ENCODE data around the gene RNFT2. TPM values are rescaled to one million over a fixed set of nuclear protein-coding genes. Genes with fewer than 3 reads are reported as not detected.

The RNFT2 gene
- polyA plus RNA-seq, 2 of the 4 experiments (the other 2 are of a cell fraction): 2.6 to 7.2 TPM

GRCh38 chr12:116737774-116738657, at the start of gene RNFT2, which contains the start of gene SPRING1 (continued):
- TF ChIP-seq POLR2AphosphoS2 (conservative IDR thresholded peaks at IDR 0.05; ENCODE audit: low read length): no peak
- TF ChIP-seq TP53 (CRISPR knock-in tag; IDR thresholded peaks at IDR 0.05): 0 out of 2 replicates have a peak, but pooled peaks have one; percentile 26
- 0 out of 2 replicates have a peak, but pooled peaks have one; percentile 44 for TF ChIP-seq E2F6 (IDR thresholded peaks at IDR 0.05; ENCODE audit: borderline replicate concordance, low read depth)
- no peak for TF ChIP-seq CHD2 (IDR thresholded peaks at IDR 0.05; ENCODE audit: low read length, partially characterized antibody)
- TF ChIP-seq CBX8 (IDR thresholded peaks at IDR 0.05): no peak
- TF ChIP-seq MYC (IDR thresholded peaks at IDR 0.05; ENCODE audit: borderline replicate concordance, low read length): peak; percentile 73; the same call in 1 of the 2 replicates
- TF ChIP-seq NR3C1 (IDR thresholded peaks at IDR 0.05): no peak
- no peak for TF ChIP-seq NPAS2 (CRISPR knock-in tag; IDR thresholded peaks at IDR 0.05; ENCODE audit: borderline replicate concordance)
- TF ChIP-seq PBX3 (IDR thresholded peaks at IDR 0.05): peak; percentile 83
- no peak for TF ChIP-seq KDM1A (IDR thresholded peaks at IDR 0.05; ENCODE audit: low read depth)
- no peak for TF ChIP-seq ESRRA (IDR thresholded peaks at IDR 0.05; ENCODE audit: borderline replicate concordance, low read length)
- TF ChIP-seq ELK1 (IDR thresholded peaks at IDR 0.05; ENCODE audit: low read depth, low read length): no peak
- no peak for TF ChIP-seq HMGXB4 (CRISPR knock-in tag; IDR thresholded peaks at IDR 0.05; ENCODE audit: borderline replicate concordance)
- TF ChIP-seq PHF8 (IDR thresholded peaks at IDR 0.05; ENCODE audit: borderline replicate concordance, low read depth): peak; percentile 85; the same call in 1 of the 2 replicates

GRCh38 chr12:116689521-116689920, 48.6 kb upstream of the RNFT2 start:
- Histone ChIP-seq H3K4me2 (no peak overlapping the region), H3K27ac (no peak overlapping the region), H3K9me3 (no peaks in the 10 kb centered on the region), H3K4me1 (no peaks in the 10 kb centered on the region), H3K4me3 (no peak overlapping the region)
- CTCF ChIA-PET: interaction anchor here (0.9 to 1.9 kb wide), 4 partner anchors 9 to 56 kb away, joined by 3 to 9 read pairs (median 4); no protein-coding TSS in a partner anchor
- POLR2A ChIA-PET: no interaction called here
- FAIRE-seq (no peak), ATAC-seq (no peak), DNase-seq (ENCODE audit: low read depth in 1 of 2, low spot score in 1 of 2) (no peak)
- WGBS (ENCODE audit: missing lambda C conversion rate): 68% methylated on average over 5 of the region's 5 CpGs
- TF ChIP-seq RAD21 (conservative IDR thresholded peaks at IDR 0.05 in 1 of 2, IDR thresholded peaks at IDR 0.05 in 1 of 2) (no peak), KDM5A (IDR thresholded peaks at IDR 0.05) (no peak), POLR2A (IDR thresholded peaks at IDR 0.05; ENCODE audit: low read length) (no peak), E2F6 (IDR thresholded peaks at IDR 0.05; ENCODE audit: borderline replicate concordance, low read depth) (no peak), CHD4 (IDR thresholded peaks at IDR 0.05; ENCODE audit: borderline replicate concordance) (no peak), EHF (CRISPR knock-in tag; IDR thresholded peaks at IDR 0.05) (no peak), ZSCAN20 (CRISPR knock-in tag; IDR thresholded peaks at IDR 0.05) (no peak), GATA3 (IDR thresholded peaks at IDR 0.05; ENCODE audit: borderline replicate concordance) (no peak), FOSL2 (IDR thresholded peaks at IDR 0.05) (no peak), FOSL2 (CRISPR knock-in tag; IDR thresholded peaks at IDR 0.05) (no peak), ZC3H11A (IDR thresholded peaks at IDR 0.05) (no peak), KDM1A (IDR thresholded peaks at IDR 0.05; ENCODE audit: low read depth) (no peak), TP53 (CRISPR knock-in tag; IDR thresholded peaks at IDR 0.05) (no peak), NPAS2 (CRISPR knock-in tag; IDR thresholded peaks at IDR 0.05; ENCODE audit: borderline replicate concordance) (no peak), CTCF (IDR thresholded peaks at IDR 0.05) (no peak), ELK1 (IDR thresholded peaks at IDR 0.05; ENCODE audit: low read depth, low read length) (no peak), BHLHE40 (IDR thresholded peaks at IDR 0.05; ENCODE audit: low read depth, low read length) (no peak), EP300 (IDR thresholded peaks at IDR 0.05) (no peak)
